Measurements from ENCODE around the gene SGCE. TPM values are rescaled to one million over a fixed set of nuclear protein-coding genes. Genes with fewer than 3 reads are reported as not detected.

SGCE gene
- total and polyA plus RNA-seq, 2 experiments from 2014 or later: 46.1 to 54.8 TPM

- no peak for TF ChIP-seq ZNF462 (CRISPR knock-in tag; IDR thresholded peaks at IDR 0.05)
- TF ChIP-seq POLR2AphosphoS5 (IDR thresholded peaks at IDR 0.05; ENCODE audit: low read depth): no peak
Measured at GRCh38 chr7:94595717-94596116, 60.2 kb downstream of the SGCE start (continued).

DNA sequence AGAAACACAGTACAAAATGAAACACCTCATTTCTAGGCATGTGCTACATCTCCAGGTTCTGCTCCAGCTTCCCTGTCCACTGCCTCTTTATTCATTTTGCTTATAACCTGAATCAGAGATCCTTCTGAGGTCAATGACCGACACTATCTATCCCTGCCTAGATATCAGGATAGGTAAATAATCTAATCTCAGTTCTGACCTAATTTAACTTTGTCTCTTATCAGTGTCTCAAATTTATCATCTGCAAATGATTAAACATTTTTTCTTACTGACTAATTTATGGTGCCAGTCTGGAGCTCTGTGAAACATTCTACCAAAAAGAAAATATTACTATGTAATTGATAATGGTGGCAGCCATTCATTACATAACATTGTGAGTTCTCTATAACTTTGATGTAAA lies 61.1 kb downstream of the SGCE start:
- H3K4me2 ChIP-seq: no peak overlapping the region
- Mint-ChIP-seq H3K27ac (no peak overlapping the region), H3K9me3 (no peaks in the 10 kb centered on the region), H3K4me1 (peaks cover 9% of the 10 kb centered on the region; the same call in 1 of the 3 replicates), H3K36me3 (ENCODE audit: low read depth) (peaks cover 4% of the 10 kb centered on the region; the same call in 2 of the 3 replicates), H3K4me3 (no peak overlapping the region), H3K27me3 (ENCODE audit: insufficient read depth, low read depth, poor library complexity) (no peaks in the 10 kb centered on the region)
- no peak overlapping the region for H3K27ac ChIP-seq (ENCODE audit: low read depth)
- no peaks in the 10 kb centered on the region for H4K20me1 ChIP-seq (replicated peaks; ENCODE audit: insufficient read depth)
- H2AFZ ChIP-seq: no peak overlapping the region
- H3K79me2 ChIP-seq (replicated peaks; ENCODE audit: insufficient read depth): no peaks in the 10 kb centered on the region
- ATAC-seq (no peak), DNase-seq (ENCODE audit: low spot score) (no peak)
- H3K36me3 ChIP-seq (ENCODE audit: insufficient read depth): no peaks in the 10 kb centered on the region; the same call in 1 of the 2 replicates
- H3K4me3 ChIP-seq: no peak overlapping the region
- H3K27me3 ChIP-seq (ENCODE audit: insufficient read depth): no peaks in the 10 kb centered on the region
- no peaks in the 10 kb centered on the region for H3F3A ChIP-seq (replicated peaks; ENCODE audit: low read depth)
- H3K4me1 ChIP-seq (ENCODE audit: insufficient read depth): no peaks in the 10 kb centered on the region
- no peaks in the 10 kb centered on the region for H3K9me2 ChIP-seq (ENCODE audit: insufficient read depth)
- no peak for TF ChIP-seq ETS1 (IDR thresholded peaks at IDR 0.05)
- TF ChIP-seq STAT1 (IDR thresholded peaks at IDR 0.05; ENCODE audit: unreplicated experiment): no peak
- TF ChIP-seq EZH2 (IDR thresholded peaks at IDR 0.05; ENCODE audit: low read depth, unreplicated experiment): no peak
- TF ChIP-seq ZNF462 (CRISPR knock-in tag; IDR thresholded peaks at IDR 0.05): no peak
- no peak for TF ChIP-seq POLR2AphosphoS5 (IDR thresholded peaks at IDR 0.05; ENCODE audit: low read depth)
- TF ChIP-seq CREB1 (CRISPR knock-in tag; IDR thresholded peaks at IDR 0.05; ENCODE audit: low read depth): no peak
- no peak for TF ChIP-seq ZNF331 (CRISPR knock-in tag; IDR thresholded peaks at IDR 0.05; ENCODE audit: low read depth)
- TF ChIP-seq NANOG (IDR thresholded peaks at IDR 0.05; ENCODE audit: borderline replicate concordance): no peak
- TF ChIP-seq EZH2phosphoT487 (IDR thresholded peaks at IDR 0.05; ENCODE audit: unreplicated experiment): no peak

Measured in GM23338 (cell line).